K562 (cell line): ENCODE results near the gene TMEM128. TPM values are rescaled to one million over a fixed set of nuclear protein-coding genes. Genes with fewer than 3 reads are reported as not detected.

Experiments
- ATAC-seq: fragments of 200-7000 bp; cut with Tn5 transposase; 3 replicates; pipeline ENCODE4 v1.9.1; 2020; ENCODE audit warnings: moderate library complexity
- BruUV-seq: library from RNA; stranded (reverse); fragments of 400-500 nt; replicated peaks from 2 replicates; lab custom pipeline; 2021; lab: Mats Ljungman, UMichigan
- CTCF ChIA-PET: fragments of 300-600 bp; formaldehyde crosslinking; extraction: SDS; loops from one replicate; lab custom pipeline; 2021; ENCODE audit warnings: low intra/inter-chr PET ratio; lab: Yijun Ruan, JAX
- POLR2A ChIA-PET: fragments of 300-600, 350-650 bp; sonication (Branson Sonifier 250); formaldehyde crosslinking; extraction: SDS; loops from one replicate; lab custom pipeline; 2021; ENCODE audit warnings: antibody characterized with exemption, inconsistent platforms; lab: Yijun Ruan, JAX
- DNase-seq, 4 experiments: peaks; one replicate each; pipeline versions ENCODE4 v3.0.0 to v3.0.0-alpha.2; 2011 to 2018; ENCODE audit warnings: low spot score in 3 of 4, mixed read lengths in 3 of 4; ENCODE audit errors: extremely low read depth in 1 of 4
- FAIRE-seq: peaks from 2 replicates; lab custom pipeline; 2011; peaks lifted over from hg19 to GRCh38; lab: Jason Lieb, UNC
- H2AFZ ChIP-seq: 2 replicates; pipeline ENCODE4 v1.6.0; 2011; ENCODE audit warnings: low read depth, low read length, control low read depth, inconsistent platforms
- H3K27ac ChIP-seq: fragments of 200-600 bp; 3 replicates; pipeline ENCODE4 v1.8.0; 2011; ENCODE audit warnings: low read depth, mild to moderate bottlenecking, control low read depth, inconsistent platforms, low read length, moderate library complexity, mixed read lengths; ENCODE audit errors: extremely low read depth
- H3K27me3 ChIP-seq, 2 experiments: fragments of 300-600 bp in 1 of 2; 2 replicates in 1 of 2; 3 replicates in 1 of 2; pipeline versions ENCODE4 v1.6.0 to v1.8.0; 2011; ENCODE audit warnings: inconsistent platforms in 2 of 2, low read length in 2 of 2, mild to moderate bottlenecking in 1 of 2, mixed read lengths in 1 of 2, moderate library complexity in 1 of 2; ENCODE audit not compliant: control insufficient read depth in 2 of 2, insufficient read depth in 2 of 2
- H3K36me3 ChIP-seq: fragments of 300-600 bp; 3 replicates; pipeline ENCODE4 v1.8.0; 2011; ENCODE audit warnings: mild to moderate bottlenecking, low read length, inconsistent platforms; ENCODE audit not compliant: control insufficient read depth, insufficient read depth
- H3K4me1 ChIP-seq, 2 experiments: fragments of 200-600 bp in 1 of 2; replicated peaks in 1 of 2; 2 replicates in 1 of 2; 3 replicates in 1 of 2; pipeline versions ENCODE4 v1.5.1 to v1.8.0; 2011; ENCODE audit warnings: inconsistent platforms in 2 of 2, low read length in 2 of 2, mild to moderate bottlenecking in 1 of 2, mixed read lengths in 1 of 2, moderate library complexity in 1 of 2; ENCODE audit not compliant: control insufficient read depth in 2 of 2, insufficient read depth in 2 of 2
- H3K4me2 ChIP-seq: 2 replicates; pipeline ENCODE4 v1.6.1; 2011; ENCODE audit warnings: low read length, control low read depth, inconsistent platforms, mixed read lengths; ENCODE audit not compliant: insufficient read depth
- H3K4me3 ChIP-seq: fragments of 200-600 bp; sonication (generic), shearing (Covaris generic); 2 replicates; pipeline ENCODE4 v1.5.1; 2016; ENCODE audit warnings: control low read depth, inconsistent platforms
- H3K79me2 ChIP-seq: fragments of 200-600 bp; 3 replicates; pipeline ENCODE4 v1.8.0; 2011; ENCODE audit warnings: low read length, inconsistent platforms; ENCODE audit not compliant: control insufficient read depth, insufficient read depth
- H3K9ac ChIP-seq, 2 experiments: 2 replicates each; pipeline versions ENCODE4 v1.6.0 to v1.6.1; 2011; ENCODE audit warnings: low read depth in 2 of 2, low read length in 2 of 2, control low read depth in 1 of 2, inconsistent platforms in 1 of 2, mild to moderate bottlenecking in 1 of 2, mixed read lengths in 1 of 2; ENCODE audit not compliant: insufficient read depth in 1 of 2
- H3K9me1 ChIP-seq: one replicate; pipeline ENCODE4 v1.6.0; 2011; ENCODE audit warnings: inconsistent platforms, mild to moderate bottlenecking, low read length, moderate library complexity; ENCODE audit not compliant: control insufficient read depth, insufficient read depth
- H3K9me3 ChIP-seq: replicated peaks from 2 replicates; pipeline ENCODE4 v1.5.1; 2011; ENCODE audit warnings: low read depth, low read length, inconsistent platforms; ENCODE audit not compliant: control insufficient read depth, insufficient read depth
- H4K20me1 ChIP-seq: replicated peaks from 2 replicates; pipeline ENCODE4 v1.6.1; 2011; ENCODE audit warnings: low read length, inconsistent platforms, mixed read lengths; ENCODE audit not compliant: control insufficient read depth, insufficient read depth
- ARID4B ChIP-seq: sonication (generic); formaldehyde crosslinking; IDR thresholded peaks from 2 replicates; pipeline ENCODE4 v1.8.0; 2022; ENCODE audit warnings: mild to moderate bottlenecking, missing genetic modification reagents
- BRF1 ChIP-seq: IDR thresholded peaks from 3 replicates; pipeline ENCODE4 v1.6.1; 2011; ENCODE audit warnings: borderline replicate concordance, mild to moderate bottlenecking; ENCODE audit not compliant: insufficient read length; ENCODE audit errors: extremely low read depth
- CTCF ChIP-seq, 3 experiments: IDR thresholded peaks in 2 of 3; conservative IDR thresholded peaks in 1 of 3; 2 replicates each; pipeline ENCODE4 v1.5.1; 2011 to 2012; ENCODE audit warnings: low read length in 3 of 3, mild to moderate bottlenecking in 3 of 3, control low read depth in 2 of 3, improper control_type of control experiment in 1 of 3, inconsistent platforms in 1 of 3, low read depth in 1 of 3, mixed read lengths in 1 of 3, moderate library complexity in 1 of 3; ENCODE audit not compliant: insufficient read depth in 2 of 3
- HIVEP1 ChIP-seq: fragments of 250-450 bp; sonication (Bioruptor Pico); IDR thresholded peaks from 2 replicates; pipeline ENCODE4 v1.4.0; 2020; ENCODE audit warnings: mild to moderate bottlenecking
- RAD21 ChIP-seq, 2 experiments: fragments of 250-450 bp in 1 of 2; fragments of 450-650 bp in 1 of 2; sonication (Bioruptor Pico) in 1 of 2; formaldehyde crosslinking in 1 of 2; IDR thresholded peaks in 1 of 2; conservative IDR thresholded peaks in 1 of 2; 2 replicates each; pipeline versions ENCODE4 v1.4.0 to v1.8.0; 2020 to 2022; ENCODE audit warnings: mild to moderate bottlenecking in 2 of 2, moderate library complexity in 1 of 2
- SPI1 ChIP-seq: IDR thresholded peaks from 2 replicates; pipeline ENCODE4 v1.6.1; 2011; ENCODE audit warnings: low read depth, low read length, control low read depth, borderline replicate concordance
- TAF9B ChIP-seq: fragments of 450-650 bp; IDR thresholded peaks from 2 replicates; pipeline ENCODE4 v1.6.1; 2018; ENCODE audit warnings: mild to moderate bottlenecking; ENCODE audit not compliant: partially characterized antibody
- ZNF592 ChIP-seq: fragments of 450-650 bp; IDR thresholded peaks from 2 replicates; pipeline ENCODE4 v1.6.1; 2017; ENCODE audit warnings: antibody characterized with exemption, mild to moderate bottlenecking
- whole genome bisulfite sequencing: fragments of 100-300 bp; shearing (Covaris generic); methylation state at CpG from one replicate; pipeline ENCODE4 v1.1.6; 2016; ENCODE audit warnings: low coverage, mixed read lengths; ENCODE audit not compliant: insufficient coverage; ENCODE audit errors: missing lambda C conversion rate; 5-methylcytosine and 5-hydroxymethylcytosine counted together
- in situ Hi-C: fragments of 300-500 bp; cut with MboI; formaldehyde crosslinking; loops from 4 replicates; pipeline ENCODE4 v1.15.0; 2018; ENCODE audit warnings: inconsistent platforms, mixed read lengths
- intact Hi-C: fragments of 100-400 bp; cut with micrococcal nuclease; formaldehyde crosslinking; loops from 2 replicates; pipeline ENCODE4 v1.14.2; 2022
- polyA plus RNA-seq, 8 experiments: library from polyadenylated mRNA; depleted of rRNA in 4 of 8; stranded (reverse) in 5 of 8; unstranded in 3 of 8; fragments of >200 nt; fragmentation: Nextera tagmentation in 2 of 8; fragmentation: Illumina TruSeq in 1 of 8; extraction: Ambion mirVana in 2 of 8; extraction: Trizol in 1 of 8; gene quantifications; 2 replicates each; pipeline versions ENCODE4 v1.2.1 to v1.2.3, GENCODE V29; 2011 to 2014; ENCODE audit warnings: inconsistent platforms in 1 of 8, missing spikeins in 1 of 8
- total RNA-seq, 7 experiments: library from RNA; depleted of rRNA in 6 of 7; stranded (reverse); fragments of >200 nt in 6 of 7; fragmentation: Illumina TruSeq in 2 of 7; extraction: Trizol in 2 of 7; gene quantifications; 2 replicates each; pipeline versions ENCODE4 v1.2.1 to v1.2.3, GENCODE V29; 2011 to 2021; ENCODE audit warnings: low replicate concordance in 1 of 7

TMEM128 gene
- total and polyA plus RNA-seq, 9 of the 15 experiments (the other 6 are each of a cell fraction or from before 2014, with no cell fraction given), result 9.1 to 40.0 (median 14.3) TPM

- TF ChIP-seq ZNF592, result no peak
Observed at GRCh38 chr4:4267981-4268380, 20.0 kb upstream of the TMEM128 start (continued).

GRCh38 chr4:4260185-4260751 lies 12.2 kb upstream of the TMEM128 start:
- H3K79me2 ChIP-seq, result no peaks in the 10 kb centered on the region
- no peak for FAIRE-seq
- no peak overlapping the region for H3K27ac ChIP-seq
- no peaks in the 10 kb centered on the region for H4K20me1 ChIP-seq
- in situ Hi-C loops, result no loop called here
- intact Hi-C loops, result loop anchor here (1.0 kb wide), 1 partner anchor 75 kb away; no protein-coding TSS in a partner anchor
- no peaks in the 10 kb centered on the region; a peak in 1 of 5 replicates for H3K4me1 ChIP-seq
- WGBS, result 21% methylated on average over 5 of the region's 6 CpGs
- peaks cover 9 to 29% of the 10 kb centered on the region in 2 experiments; a peak in 4 of 5 replicates for H3K27me3 ChIP-seq
- POLR2A ChIA-PET, result interaction anchor here (1.5 to 2.1 kb wide), 2 partner anchors 25 to 119 kb away, joined by 3 to 9 read pairs; no protein-coding TSS in a partner anchor
- no peak overlapping the region for H3K4me2 ChIP-seq
- CTCF ChIA-PET, result interaction anchor here (0.8 to 1.4 kb wide), 5 partner anchors 51 to 171 kb away, joined by 3 to 6 read pairs (median 3); no protein-coding TSS in a partner anchor
- H3K4me3 ChIP-seq, result no peak overlapping the region
- DNase-seq, result peak in 2 of 4 experiments; percentile 36 to 54
- H3K9me3 ChIP-seq, result no peaks in the 10 kb centered on the region
- H2AFZ ChIP-seq, result no peak overlapping the region
- H3K36me3 ChIP-seq, result no peaks in the 10 kb centered on the region
- no peak overlapping the region for H3K9ac ChIP-seq
- no TSS peak for BruUV-seq
- ATAC-seq, result peak; percentile 84
- no peaks in the 10 kb centered on the region for H3K9me1 ChIP-seq
- TF ChIP-seq RAD21 (CRISPR knock-in tag; conservative IDR thresholded peaks at IDR 0.05 in 1 of 2, IDR thresholded peaks at IDR 0.05 in 1 of 2) (peak; percentile 23 to 77; a peak in 2 of 4 replicates), TAF9B (no peak), CTCF (IDR thresholded peaks at IDR 0.05 in 2 of 3, conservative IDR thresholded peaks at IDR 0.05 in 1 of 3; ENCODE audit: insufficient read depth in 2 of 3, low read depth in 1 of 3, low read length in 3 of 3) (peak; percentile 54 to 88 (median 79)), BRF1 (no peak), ARID4B (no peak), SPI1 (no peak), HIVEP1 (no peak)
